ENCODE data around the gene BHLHE40.
"Not testable (repeated sequence)": the region's sequence is repeated elsewhere in the genome, so short reads cannot be mapped to it uniquely, and the experiment has no call there.

The BHLHE40 gene

DNA sequence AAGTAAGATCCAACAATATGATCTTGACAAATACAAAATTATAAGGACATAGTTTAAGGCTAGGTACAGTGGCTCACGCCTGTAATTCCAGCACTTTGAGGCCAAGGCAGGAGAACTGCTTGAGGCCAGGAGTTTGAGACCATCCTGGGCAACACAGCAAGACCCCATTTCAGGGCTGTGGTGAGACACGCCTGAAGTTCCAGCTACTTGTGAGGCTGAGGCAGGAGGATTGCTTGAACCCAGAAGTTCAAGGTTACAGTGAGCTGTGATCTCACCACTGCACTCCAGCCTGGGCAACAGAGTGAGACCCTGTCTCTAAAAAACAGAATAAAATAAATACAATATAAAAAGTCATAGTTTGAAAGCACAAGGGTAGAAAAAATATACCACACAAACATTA, 17.4 kb upstream of the BHLHE40 start:
- not testable (repeated sequence) for DNase-seq (ENCODE audit: low read depth)

- DNase-seq (ENCODE audit: low read depth) = no peak
Observed at GRCh38 chr3:4963669-4964570, 15.3 kb upstream of the BHLHE40 start.

GRCh38 chr3:4966006-4966405, 13.2 kb upstream of the BHLHE40 start:
- not testable (repeated sequence) for DNase-seq (ENCODE audit: low read depth)

DNA sequence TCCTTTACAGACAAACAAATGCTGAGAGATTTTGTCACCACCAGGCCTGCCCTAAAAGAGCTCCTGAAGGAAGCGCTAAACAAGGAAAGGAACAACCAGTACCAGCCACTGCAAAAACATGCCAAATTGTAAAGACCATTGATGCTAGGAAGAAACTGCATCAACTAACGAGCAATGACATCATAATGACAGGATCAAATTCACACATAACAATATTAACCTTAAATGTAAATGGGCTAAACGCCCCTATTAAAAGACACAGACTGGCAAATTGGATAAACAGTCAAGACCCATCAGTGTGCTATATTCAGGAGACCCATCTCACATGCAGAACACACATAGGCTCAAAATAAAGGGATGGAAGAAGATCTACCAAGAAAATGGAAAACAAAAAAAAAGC, 11.6 kb upstream of the BHLHE40 start:
- DNase-seq (ENCODE audit: low read depth) = not testable (repeated sequence)

DNA sequence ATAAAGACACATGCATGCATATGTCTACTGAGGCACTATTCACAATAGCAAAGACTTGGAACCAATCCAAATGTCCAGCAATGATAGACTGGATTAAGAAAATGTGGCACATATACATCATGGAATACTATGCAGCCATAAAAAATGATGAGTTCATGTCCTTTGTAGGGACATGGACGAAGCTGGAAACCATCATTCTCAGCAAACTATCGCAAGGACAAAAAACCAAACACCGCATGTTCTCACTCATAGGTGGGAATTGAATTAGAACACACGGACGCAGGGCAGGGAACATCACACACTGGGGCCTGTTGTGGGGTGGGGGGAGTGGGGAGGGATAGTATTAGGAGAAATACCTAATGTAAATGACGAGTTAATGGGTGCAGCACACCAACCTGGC, 7.8 kb upstream of the BHLHE40 start:
- DNase-seq (ENCODE audit: low read depth) = not testable (repeated sequence)

DNA sequence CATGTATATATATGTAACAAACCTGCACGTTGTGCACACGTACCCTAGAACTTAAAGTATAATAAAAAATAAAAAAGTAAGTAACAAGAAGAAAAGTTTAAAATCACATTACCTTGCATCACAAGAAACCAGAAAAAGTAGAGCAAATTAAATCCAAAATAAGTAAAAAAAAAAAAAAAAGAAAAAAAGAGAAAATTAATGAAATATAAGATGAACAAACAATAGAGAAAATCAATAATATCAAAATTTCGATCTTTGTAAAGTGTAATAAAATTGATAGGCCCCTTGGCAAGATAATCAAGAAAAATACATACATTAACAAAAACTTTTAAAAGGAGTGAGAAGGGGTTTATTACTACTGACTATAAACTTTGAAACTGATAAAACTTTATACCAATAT, 7.4 kb upstream of the BHLHE40 start:
- no peak for DNase-seq (ENCODE audit: low read depth)

- no peak for DNase-seq (ENCODE audit: low read depth)
Observed at GRCh38 chr3:4972652-4973643, 6.3 kb upstream of the BHLHE40 start.

DNA sequence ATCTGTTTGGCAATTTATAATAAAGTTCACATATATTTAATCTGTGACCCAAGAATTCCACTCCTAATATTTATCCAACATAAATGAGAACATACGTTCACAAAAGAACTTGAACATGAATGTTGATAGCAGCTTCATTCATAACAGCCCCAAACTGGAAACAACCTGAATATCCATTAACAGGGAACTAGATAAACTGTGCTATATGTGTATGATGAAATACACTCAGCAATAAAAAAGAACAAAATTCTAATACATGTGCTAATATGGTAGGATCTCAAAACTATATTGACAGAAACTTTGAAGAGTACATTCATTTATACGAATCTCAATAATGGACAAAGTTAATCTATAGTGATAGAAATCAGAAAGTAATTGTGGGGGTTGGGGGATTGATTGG, 5.1 kb upstream of the BHLHE40 start:
- DNase-seq (ENCODE audit: low read depth) = no peak

DNA sequence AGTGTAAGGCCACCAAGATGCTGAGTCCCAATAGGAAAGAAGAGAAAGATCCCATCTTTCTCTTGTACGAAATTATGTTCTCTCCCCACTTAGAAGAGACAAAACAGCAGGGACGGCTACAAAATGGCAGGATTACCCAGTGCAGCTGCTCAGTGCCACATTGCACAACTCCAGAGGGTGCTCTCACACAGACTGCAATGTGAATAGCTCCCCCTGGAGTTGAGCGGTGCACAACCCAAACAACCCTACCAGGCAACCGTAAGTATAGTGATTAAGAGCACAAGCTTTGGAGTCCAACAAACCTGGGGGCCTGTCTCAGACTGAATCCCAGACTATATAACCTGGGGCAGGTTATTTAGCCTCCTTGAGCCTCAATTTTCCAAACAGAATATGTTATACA, 3.1 kb upstream of the BHLHE40 start:
- DNase-seq (ENCODE audit: low read depth) = no peak

DNA sequence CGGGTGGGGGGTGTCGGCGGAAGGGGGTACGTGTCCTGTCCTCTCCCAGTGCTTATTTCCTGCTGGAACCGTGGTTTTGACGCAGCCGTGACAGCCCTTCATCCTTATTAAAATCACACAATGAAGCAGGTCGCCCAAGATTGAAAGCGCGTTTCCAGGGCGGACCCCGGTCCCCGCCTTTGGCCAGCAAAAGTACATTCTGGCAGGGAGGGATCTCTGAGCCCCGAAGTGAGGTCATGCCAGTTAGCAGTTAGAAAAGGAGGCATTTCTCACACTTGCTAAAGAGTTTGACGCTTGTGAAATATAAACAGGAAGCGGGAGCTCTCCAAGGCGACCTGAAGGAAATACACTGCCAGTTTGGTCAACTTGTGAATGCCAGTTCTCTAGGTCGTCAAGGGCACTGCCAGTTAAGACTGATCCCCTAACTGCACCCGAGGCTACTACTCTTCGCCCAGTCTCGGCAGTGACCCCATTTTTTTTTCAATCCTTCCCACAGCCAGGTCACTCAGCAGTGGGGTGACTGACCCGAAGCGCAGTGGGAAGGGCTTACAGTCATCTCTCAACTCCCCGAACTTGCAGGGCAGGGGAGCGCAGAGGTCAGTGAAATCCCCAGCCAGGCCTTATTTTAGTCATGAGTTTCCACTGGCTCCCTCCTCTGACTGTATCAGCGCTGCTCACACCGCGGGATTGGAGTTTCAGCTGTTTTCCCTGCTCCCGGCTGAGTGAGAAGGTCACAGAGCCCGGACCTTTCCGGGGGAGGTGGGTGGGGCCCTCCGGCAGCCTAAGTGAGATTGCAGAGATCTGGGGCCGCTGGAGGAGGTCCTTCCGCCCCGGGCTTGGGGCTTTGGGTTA, 2.0 kb upstream of the BHLHE40 start:
- no peak for DNase-seq (ENCODE audit: low read depth)

DNA sequence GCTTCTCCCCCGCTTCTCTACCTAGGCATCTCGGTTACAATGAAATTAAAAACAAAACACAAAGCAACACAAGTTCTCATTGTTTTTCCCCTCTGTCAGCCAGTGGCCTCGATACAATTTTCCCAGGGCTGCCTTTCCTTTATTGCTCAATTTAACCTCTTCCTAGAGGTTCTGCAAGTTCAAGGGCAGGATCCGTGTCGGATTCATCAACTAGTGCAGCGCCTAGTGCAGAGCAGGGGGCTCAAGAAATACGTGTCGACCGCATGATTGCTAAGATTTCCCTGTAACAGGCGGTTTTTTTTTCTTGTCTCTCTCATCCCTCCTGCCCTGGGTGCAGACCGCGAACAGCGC, 1.4 kb upstream of the BHLHE40 start:
- no peak for DNase-seq (ENCODE audit: low read depth)

DNA sequence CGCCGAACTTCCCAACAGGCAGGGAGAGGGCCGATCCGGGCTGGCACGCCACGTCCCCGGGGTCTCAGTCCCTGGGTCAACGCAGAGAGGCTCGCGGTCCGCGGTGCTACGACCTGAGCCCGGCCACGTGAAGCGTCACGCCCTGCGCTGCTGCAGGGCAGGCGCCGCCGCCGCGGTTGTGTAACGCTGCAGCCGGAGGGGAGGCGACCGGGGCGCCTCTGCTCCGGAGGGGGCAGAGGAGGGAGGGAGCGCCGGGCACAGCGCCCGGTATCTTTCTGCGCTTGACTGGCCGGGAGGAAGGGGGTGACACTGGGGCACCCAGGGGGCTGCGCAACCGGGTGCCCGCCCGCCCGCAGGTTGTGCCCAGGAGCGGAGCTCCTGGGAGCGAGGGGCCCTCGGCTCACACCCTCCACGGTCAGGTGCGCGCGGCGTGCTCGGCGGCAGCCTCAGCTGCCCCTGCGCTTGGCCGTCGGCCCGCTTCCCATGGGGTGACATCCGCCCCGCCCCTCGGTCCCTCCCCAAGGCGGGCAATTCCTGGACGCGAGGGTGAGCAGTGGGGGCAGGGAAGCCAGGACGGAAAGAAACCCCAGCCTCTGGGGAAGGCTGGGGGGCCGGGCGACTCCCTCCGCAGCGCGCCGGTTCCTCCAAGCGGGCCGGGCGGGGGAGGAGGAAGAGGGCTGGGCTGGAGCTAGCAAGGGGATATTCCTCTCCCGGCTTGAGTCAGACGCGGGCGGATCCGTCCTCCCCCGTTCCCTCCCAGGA, 852 bp upstream of the BHLHE40 start:
- no peak for DNase-seq (ENCODE audit: low read depth)

DNA sequence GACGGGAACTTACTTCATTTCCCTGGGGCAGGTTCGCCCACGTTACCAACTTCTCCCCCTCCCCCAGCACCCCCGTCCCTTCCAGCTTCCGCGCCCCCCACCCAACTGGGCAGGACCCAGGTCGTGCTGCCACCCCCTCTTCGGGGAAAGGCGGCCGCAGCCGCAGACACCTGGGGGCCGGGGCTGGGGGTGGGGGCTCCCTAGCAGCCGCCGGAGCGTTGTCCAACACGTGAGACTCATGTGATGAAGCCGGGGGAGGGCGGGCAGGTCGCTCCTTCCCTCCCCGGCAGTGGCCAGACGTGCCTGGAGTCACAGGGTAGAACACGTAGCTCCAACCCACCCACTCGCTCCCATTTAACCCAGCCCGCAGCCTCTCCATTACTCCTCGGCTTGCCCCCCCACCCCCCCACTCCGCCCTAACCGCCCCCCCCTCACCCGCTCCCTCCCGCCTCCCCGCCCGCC, 240 bp upstream of the BHLHE40 start:
- no peak for DNase-seq (ENCODE audit: low read depth)

DNA sequence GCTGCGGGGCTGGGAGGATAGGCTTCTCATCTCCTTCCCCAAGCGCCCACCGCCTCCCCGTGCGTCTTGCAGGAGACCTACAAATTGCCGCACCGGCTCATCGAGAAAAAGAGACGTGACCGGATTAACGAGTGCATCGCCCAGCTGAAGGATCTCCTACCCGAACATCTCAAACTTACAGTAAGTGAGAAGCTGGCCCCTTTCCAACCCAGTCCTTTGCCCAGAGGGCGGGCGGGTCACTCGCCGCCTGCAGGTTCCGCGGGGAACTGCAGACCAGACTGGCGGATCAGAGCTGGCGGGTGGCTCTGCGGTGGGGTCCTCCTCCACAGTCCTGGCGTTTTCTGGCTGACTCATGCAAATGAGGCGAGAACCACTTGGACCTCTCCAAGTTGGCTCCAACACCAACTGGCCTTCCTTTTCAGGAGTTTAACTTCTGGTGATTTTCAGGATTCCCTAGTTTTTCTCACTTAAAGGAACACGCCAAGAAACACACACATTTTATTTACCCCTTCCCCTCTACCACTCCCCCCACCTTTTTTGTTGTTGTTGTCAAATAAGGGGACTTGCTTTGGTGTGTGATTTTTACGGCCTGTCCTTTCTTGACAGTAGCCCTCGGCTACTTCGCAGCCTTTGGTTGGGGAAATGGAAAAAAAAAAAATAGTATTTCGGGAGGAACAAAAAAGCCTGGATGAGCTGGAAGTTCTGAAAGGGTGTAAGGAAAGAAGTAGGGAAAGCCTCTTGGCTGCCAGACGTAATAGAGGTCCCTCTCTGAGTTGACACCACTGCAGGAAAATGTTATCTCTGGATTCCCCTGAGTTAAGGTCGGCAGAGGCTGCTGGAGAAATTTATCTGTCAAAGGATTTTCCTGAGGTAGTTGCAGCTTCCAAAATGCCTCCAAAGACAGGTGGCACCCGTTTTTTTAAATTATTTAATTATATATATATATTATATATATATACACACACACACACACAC, 1.3 kb downstream of the BHLHE40 start:
- no peak for DNase-seq (ENCODE audit: low read depth)

DNA sequence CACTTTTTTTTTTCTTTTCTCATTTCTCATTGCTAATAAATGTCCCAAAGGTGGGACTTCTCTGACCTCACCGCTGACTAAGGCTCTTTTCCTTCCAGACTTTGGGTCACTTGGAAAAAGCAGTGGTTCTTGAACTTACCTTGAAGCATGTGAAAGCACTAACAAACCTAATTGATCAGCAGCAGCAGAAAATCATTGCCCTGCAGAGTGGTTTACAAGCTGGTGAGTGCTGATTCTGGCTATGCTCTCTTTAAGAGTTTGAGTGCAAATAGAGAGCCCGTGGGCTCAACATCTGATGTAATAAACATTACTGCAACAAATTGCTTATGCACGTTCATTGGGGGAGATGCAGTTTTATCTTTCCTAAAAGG, 2.0 kb downstream of the BHLHE40 start:
- no peak for DNase-seq (ENCODE audit: low read depth)

- no peak for DNase-seq (ENCODE audit: low read depth)
Observed at GRCh38 chr3:4981665-4982494, 2.6 kb downstream of the BHLHE40 start.

DNA sequence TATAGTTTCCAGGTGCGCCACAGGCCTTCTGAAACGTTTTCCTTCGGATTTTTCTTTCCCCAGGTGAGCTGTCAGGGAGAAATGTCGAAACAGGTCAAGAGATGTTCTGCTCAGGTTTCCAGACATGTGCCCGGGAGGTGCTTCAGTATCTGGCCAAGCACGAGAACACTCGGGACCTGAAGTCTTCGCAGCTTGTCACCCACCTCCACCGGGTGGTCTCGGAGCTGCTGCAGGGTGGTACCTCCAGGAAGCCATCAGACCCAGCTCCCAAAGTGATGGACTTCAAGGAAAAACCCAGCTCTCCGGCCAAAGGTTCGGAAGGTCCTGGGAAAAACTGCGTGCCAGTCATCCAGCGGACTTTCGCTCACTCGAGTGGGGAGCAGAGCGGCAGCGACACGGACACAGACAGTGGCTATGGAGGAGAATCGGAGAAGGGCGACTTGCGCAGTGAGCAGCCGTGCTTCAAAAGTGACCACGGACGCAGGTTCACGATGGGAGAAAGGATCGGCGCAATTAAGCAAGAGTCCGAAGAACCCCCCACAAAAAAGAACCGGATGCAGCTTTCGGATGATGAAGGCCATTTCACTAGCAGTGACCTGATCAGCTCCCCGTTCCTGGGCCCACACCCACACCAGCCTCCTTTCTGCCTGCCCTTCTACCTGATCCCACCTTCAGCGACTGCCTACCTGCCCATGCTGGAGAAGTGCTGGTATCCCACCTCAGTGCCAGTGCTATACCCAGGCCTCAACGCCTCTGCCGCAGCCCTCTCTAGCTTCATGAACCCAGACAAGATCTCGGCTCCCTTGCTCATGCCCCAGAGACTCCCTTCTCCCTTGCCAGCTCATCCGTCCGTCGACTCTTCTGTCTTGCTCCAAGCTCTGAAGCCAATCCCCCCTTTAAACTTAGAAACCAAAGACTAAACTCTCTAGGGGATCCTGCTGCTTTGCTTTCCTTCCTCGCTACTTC, 3.8 kb downstream of the BHLHE40 start:
- no peak for DNase-seq (ENCODE audit: low read depth)

All from HS-27A (cell line).